ENCODE results near the gene TFIP11.

Gene TFIP11

GRCh38 chr22:26512149-26512793 is at the start of gene TFIP11:
Gene TFIP11, minus strand, starts transcription at chr22:26512473. Its CDS starts 2,201 bp downstream, at chr22:26510272.
- DNase-seq, result peak; percentile 64 to 74

DNA sequence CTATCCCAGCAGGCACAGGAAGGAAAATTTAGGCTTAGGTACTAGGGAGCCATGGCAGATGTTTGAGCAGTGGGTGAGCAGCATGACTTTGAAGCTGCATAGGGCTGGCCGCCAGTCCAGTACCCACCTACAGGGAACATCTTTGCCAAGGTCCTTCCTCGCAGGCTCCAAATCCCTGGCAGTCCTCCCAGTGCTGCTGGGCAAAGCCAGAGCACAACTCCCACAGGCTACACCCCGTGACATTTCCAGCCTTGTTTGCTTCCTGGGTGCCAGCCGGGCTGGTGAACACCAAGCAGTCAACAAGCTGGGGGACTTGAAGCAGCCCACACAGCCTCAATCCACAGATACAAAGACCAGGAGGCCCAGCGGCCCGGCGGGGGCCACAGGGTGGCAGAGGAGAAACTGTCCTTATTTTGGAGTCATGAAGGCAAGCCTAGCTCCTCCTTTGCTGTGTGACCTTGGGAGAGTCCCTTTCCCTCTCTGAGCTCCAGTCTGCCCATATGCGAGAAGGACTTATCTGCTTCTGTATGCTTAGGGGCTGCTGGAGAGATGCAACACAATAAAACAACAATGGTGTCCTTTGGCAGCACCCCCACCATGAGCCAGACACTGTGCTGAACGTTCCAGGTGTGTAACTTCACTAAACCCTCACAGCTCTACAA is 49.6 kb upstream of the TFIP11 start:
- DNase-seq, result no peak

GRCh38 chr22:26559961-26560575 is 47.8 kb upstream of the TFIP11 start:
- no peak for DNase-seq

DNA sequence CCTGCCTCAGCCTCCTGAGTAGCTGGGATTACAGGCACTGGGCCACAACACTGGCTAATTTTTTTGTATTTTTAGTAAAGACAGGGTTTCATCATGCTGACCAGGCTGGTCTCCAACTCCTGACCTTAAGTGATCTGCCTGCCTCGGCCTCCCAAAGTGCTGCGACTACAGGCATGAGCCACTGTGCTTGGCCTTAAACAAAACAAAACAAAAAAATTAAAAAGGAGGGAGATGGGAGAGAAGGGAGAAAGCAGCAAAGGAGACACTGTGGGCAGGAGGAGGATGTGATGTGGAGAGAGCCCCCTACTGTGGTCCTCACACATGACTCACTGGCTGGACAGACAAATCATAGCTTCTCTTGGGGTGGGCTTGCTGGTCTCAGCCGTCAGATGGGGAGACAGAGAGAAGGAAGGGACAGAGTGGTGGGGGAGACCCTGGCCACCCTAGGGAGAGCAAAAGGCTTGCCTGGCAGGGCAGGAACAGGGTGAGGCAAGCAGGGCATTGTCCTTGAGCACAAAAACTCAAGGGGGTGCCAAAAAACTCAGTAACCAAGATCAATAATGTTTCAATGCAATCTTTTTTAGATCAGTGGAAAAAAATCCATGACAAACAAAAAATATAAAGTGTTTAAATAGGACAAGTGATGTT is 46.1 kb upstream of the TFIP11 start:
- DNase-seq, result no peak

DNA sequence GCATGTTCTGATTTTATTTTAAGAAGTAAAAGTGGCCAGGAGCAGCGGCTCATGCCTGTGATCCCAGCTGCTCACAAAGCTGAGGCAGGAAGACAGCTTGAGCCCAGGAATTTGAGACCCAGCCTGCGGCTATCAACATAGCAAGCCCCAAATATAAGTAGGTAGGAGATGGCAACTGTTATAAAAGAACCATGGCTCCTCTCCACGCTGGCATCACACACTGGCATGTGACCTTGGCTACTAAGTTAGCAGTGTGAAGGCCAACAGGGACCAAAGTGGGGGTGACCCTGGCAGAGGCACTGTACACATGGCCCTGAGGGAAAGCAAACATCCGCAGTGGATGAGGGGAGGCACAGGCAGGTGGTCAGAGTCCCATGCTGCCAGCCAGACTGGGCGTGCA is 44.6 kb upstream of the TFIP11 start:
- no peak for DNase-seq

DNA sequence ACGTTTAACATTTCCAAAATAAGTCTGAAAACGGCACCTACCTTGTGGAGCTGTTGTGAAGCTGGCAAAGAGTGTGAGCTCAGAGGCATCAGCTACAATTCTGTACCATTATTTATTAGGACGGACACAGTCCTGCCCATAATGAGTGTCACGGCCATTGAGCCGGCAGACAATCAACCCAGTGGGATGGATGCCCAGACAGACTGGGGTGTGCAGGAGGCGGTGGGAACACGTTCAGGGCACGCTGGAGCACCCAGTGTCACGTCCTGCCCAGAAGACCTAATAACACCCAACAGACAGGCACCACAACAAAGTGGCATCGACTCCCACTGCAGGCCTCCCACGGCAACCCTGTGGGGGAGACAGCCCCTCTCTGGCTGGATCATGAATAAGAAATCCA is 43.2 kb upstream of the TFIP11 start:
- no peak for DNase-seq

DNA sequence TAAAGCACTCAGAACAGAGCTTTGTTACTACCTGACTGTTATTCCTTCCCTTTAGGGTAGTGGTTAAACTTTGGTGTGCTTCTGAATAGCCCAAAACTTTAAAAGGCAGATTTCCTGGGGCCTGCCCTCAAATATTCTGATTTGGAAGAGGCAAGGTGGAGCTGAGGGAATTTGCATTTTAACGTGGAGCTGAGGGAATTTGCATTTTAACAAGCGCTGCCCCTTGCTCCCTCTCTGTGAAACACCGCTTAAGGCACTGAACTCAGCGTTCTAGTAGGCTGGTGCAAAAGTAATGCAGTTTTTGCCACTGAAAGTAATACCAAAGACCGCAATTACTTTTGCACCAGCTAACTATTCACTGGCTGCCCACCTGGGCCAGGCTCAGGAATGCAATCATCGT is 42.7 kb upstream of the TFIP11 start:
- DNase-seq, result no peak

DNA sequence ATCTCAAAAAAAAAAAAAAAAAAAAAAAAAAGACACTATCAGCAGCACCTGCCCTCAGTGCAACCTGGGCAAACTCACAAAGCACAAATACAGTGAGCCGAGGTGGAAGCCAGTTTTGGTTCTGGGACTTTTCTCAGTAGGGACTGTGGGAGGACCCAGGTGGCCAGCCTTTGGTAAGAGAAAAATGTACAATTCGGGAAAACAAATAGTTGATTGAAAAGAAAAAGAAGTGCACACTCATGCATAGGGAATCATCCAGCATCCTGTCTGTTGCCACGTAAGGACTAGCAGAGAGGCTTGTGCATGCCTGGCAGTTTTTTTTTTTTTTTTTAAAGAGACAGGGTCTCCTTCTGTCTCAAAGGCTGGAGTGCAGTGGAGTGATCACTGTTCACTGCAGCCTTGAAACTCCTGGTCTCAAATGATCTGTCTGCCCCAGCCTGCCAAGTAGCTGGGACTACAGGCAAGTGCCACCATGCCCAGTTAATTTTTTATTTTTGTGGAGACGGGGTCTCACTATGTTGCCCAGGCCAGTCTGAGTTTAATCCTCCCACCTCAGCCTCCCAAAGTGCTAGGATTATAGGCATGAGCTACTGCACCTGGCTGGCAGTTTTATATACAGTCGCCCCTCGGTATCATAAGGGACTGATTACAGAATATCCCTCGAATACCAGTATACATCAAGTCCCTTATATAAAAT is 40.9 kb upstream of the TFIP11 start:
- DNase-seq, result peak in 1 of 2 experiments; percentile 66

- DNase-seq, result no peak
These were observed 40.2 kb upstream of the TFIP11 start for GRCh38 chr22:26552466-26552865.

- no peak for DNase-seq
These were observed 39.3 kb upstream of the TFIP11 start for GRCh38 chr22:26551568-26551967.

- DNase-seq, result peak in 1 of 2 experiments; percentile 34
These were observed 38.3 kb upstream of the TFIP11 start for GRCh38 chr22:26550498-26551033.

DNA sequence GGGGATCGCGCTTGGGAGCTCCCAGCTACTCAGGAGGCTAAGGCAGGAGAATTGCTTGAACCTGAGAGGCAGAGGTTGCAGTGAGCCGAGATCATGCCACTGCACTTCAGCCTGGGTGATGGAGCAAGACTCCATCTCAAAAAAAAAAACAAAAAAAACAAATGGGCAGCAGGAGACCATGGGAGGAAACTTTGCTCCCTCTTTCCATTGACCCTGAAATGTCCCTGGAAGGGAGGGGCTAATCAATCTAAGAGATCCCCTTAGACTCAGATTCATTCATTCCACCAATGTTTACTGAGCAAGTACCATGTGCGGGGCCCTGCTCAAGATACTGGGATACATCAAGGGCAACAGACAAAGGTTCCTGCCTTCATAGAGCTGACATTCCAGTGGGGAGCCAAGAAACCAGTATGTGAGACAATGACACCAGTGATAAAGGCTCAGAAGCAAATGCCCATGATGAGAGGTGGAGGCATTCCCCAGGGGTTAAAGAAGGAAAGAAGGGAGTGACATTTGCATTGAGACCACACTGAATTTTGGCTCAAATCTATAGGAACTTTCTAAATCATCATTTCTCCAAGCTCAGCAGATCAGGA is 37.7 kb upstream of the TFIP11 start:
- DNase-seq, result no peak

DNA sequence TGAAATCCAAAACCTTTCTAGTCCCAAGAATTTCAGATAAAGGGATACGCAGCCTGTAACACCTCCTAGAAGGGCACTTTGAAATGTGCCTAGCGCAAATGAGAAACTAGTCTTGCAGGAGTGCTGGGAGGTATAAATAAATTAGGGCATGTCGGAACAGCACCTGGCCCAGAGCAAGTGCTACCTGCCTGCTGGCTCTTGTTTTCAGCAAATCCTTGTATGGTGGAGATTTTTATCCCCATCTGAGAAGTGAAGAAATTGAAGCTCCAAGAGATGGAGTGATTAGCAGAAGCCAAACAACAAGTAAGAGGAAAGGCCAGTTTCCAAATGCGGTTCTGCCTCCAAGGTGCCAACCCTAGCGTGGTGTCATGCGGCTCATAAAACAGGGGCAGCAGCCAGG is 36.7 kb upstream of the TFIP11 start:
- no peak for DNase-seq

- no peak for DNase-seq
These were observed 36.0 kb upstream of the TFIP11 start for GRCh38 chr22:26548303-26548702.

- DNase-seq, result no peak
These were observed 35.6 kb upstream of the TFIP11 start for GRCh38 chr22:26547837-26548236.

DNA sequence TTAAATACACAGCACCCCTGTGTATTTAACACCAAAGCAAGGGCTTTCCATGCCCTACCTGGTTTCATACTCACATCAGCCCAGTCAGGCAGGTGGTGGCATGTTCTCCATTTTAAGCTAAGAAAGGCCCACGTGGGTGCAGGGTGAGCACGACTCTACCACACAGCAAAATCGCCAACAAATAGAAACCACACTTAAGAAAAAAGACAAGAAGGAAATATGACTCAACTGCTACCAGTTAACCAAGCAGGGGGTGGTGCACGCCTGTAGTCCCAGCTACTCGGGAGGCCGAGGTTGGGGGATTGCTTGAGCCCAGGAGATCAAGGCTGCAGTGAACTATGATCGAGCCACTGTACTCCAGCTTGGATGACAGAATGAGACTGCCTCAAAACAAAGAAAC is 35.2 kb upstream of the TFIP11 start:
- DNase-seq, result no peak

- no peak for DNase-seq
These were observed 34.0 kb upstream of the TFIP11 start for GRCh38 chr22:26546282-26546681.

- DNase-seq, result no peak
These were observed 33.6 kb upstream of the TFIP11 start for GRCh38 chr22:26545827-26546226.

GRCh38 chr22:26545385-26545784 is 33.1 kb upstream of the TFIP11 start:
- no peak for DNase-seq

- no peak for DNase-seq
These were observed 32.2 kb upstream of the TFIP11 start for GRCh38 chr22:26544489-26544888.

GRCh38 chr22:26542831-26543230 is 30.6 kb upstream of the TFIP11 start:
- no peak for DNase-seq

- no peak for DNase-seq
These were observed 29.0 kb upstream of the TFIP11 start for GRCh38 chr22:26541167-26541819.
